Upper lobe of left lung (tissue), 6 donors: ENCODE results near the gene CIBAR2. TPM values are rescaled to one million over a fixed set of nuclear protein-coding genes. Genes with fewer than 3 reads are reported as not detected.

Experiments
- ATAC-seq, 2 donors: fragments of 200-7000 bp; cut with Tn5 transposase; one replicate each; pipeline ENCODE4 v1.9.1; 2022; ENCODE audit warnings: mild to moderate bottlenecking in 2 of 2, moderate library complexity in 2 of 2; ENCODE audit not compliant: low FRiP score in 2 of 2
- DNase-seq, 2 donors: peaks; one replicate each; pipeline ENCODE4 v3.0.0-alpha.2; 2019 to 2020
- H3K27ac ChIP-seq, 4 donors: fragments of 200-600 bp; sonication (generic); one replicate each; pipeline ENCODE4 v1.5.1; 2016 to 2019
- H3K27me3 ChIP-seq, 4 donors: fragments of 200-600 bp; sonication (generic); one replicate each; pipeline ENCODE4 v1.5.1; 2017 to 2019
- H3K36me3 ChIP-seq, 4 donors: fragments of 200-600 bp; sonication (generic); one replicate each; pipeline ENCODE4 v1.5.1; 2016 to 2019
- H3K4me1 ChIP-seq, 4 donors: fragments of 200-600 bp; sonication (generic); one replicate each; pipeline ENCODE4 v1.5.1; 2018 to 2019
- H3K4me3 ChIP-seq, 4 donors: fragments of 200-600 bp; sonication (generic); one replicate each; pipeline ENCODE4 v1.5.1; 2017 to 2019; ENCODE audit warnings: mild to moderate bottlenecking in 2 of 4, moderate library complexity in 1 of 4
- H3K9me3 ChIP-seq, 4 donors: fragments of 200-600 bp; sonication (generic); one replicate each; pipeline ENCODE4 v1.5.1; 2018 to 2019
- EP300 ChIP-seq, 4 donors: sonication (generic); formaldehyde crosslinking; IDR thresholded peaks; one replicate each; pipeline ENCODE4 v1.5.1; 2017; ENCODE audit warnings: antibody characterized with exemption in 4 of 4, control low read depth in 2 of 4
- POLR2A ChIP-seq, 4 donors: fragments of 450-650 bp; IDR thresholded peaks; one replicate each; pipeline ENCODE4 v1.5.1; 2016 to 2017; ENCODE audit warnings: antibody characterized with exemption in 4 of 4, mild to moderate bottlenecking in 2 of 4
- POLR2AphosphoS5 ChIP-seq, 2 donors: sonication (generic); formaldehyde crosslinking; IDR thresholded peaks; one replicate each; pipeline ENCODE4 v1.5.1; 2017; ENCODE audit warnings: antibody characterized with exemption in 2 of 2
- WGBS, 2 donors: methylation state at CpG; one replicate each; pipeline ENCODE4 v1.1.5; 2017 to 2018; 5-methylcytosine and 5-hydroxymethylcytosine counted together
- total RNA-seq, 6 donors: library from RNA; depleted of rRNA in 4 of 6; stranded (reverse); fragments of >200 nt in 4 of 6; gene quantifications; one replicate each; pipeline versions ENCODE4 v1.1.0 to v1.2.1, GENCODE V29; 2016 to 2021
- TF ChIP-seq, protein P1 (sequence below), 6 experiments: fragments of 450-650 bp in 4 of 6; fragments of 200-600 bp in 2 of 6; sonication (generic) in 2 of 6; IDR thresholded peaks; one replicate each; pipeline ENCODE4 v1.5.1; 2016 to 2019; ENCODE audit warnings: antibody characterized with exemption in 6 of 6
- donor health status: DM: no; HTN: no; CAD: no; lungs with moderate emphysema.
- donor health status: DM: no; HTN: yes; CAD: no; lungs with severe emphysema.

CIBAR2 gene
- total RNA-seq, 6 donors from 2014 or later: 0.40 to 35.6 (median 9.9) TPM

GRCh38 chr16:85094176-85094805 is 18.0 kb downstream of the CIBAR2 start:
- no peaks in the 10 kb centered on the region for H3K9me3 ChIP-seq
- no peaks in the 10 kb centered on the region for H3K27me3 ChIP-seq
- no peak overlapping the region for H3K27ac ChIP-seq
- no peak overlapping the region for H3K4me3 ChIP-seq
- TF ChIP-seq POLR2AphosphoS5 (IDR thresholded peaks at IDR 0.05): no peak
- no peak for TF ChIP-seq POLR2A (IDR thresholded peaks at IDR 0.05)
- no peak for TF ChIP-seq EP300 (IDR thresholded peaks at IDR 0.05)
- TF ChIP-seq, protein P1, sequence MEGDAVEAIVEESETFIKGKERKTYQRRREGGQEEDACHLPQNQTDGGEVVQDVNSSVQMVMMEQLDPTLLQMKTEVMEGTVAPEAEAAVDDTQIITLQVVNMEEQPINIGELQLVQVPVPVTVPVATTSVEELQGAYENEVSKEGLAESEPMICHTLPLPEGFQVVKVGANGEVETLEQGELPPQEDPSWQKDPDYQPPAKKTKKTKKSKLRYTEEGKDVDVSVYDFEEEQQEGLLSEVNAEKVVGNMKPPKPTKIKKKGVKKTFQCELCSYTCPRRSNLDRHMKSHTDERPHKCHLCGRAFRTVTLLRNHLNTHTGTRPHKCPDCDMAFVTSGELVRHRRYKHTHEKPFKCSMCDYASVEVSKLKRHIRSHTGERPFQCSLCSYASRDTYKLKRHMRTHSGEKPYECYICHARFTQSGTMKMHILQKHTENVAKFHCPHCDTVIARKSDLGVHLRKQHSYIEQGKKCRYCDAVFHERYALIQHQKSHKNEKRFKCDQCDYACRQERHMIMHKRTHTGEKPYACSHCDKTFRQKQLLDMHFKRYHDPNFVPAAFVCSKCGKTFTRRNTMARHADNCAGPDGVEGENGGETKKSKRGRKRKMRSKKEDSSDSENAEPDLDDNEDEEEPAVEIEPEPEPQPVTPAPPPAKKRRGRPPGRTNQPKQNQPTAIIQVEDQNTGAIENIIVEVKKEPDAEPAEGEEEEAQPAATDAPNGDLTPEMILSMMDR (IDR thresholded peaks at IDR 0.05): no peak
- DNase-seq (no peak), ATAC-seq (no peak)
- WGBS, 2 donors: 82 to 90% methylated on average over 12 of the region's 12 CpGs
- peaks cover 0 to 1% (median 0%) of the 10 kb centered on the region in 4 donors for H3K36me3 ChIP-seq
- H3K4me1 ChIP-seq: peaks cover 3 to 21% (median 19%) of the 10 kb centered on the region in 4 donors

DNA sequence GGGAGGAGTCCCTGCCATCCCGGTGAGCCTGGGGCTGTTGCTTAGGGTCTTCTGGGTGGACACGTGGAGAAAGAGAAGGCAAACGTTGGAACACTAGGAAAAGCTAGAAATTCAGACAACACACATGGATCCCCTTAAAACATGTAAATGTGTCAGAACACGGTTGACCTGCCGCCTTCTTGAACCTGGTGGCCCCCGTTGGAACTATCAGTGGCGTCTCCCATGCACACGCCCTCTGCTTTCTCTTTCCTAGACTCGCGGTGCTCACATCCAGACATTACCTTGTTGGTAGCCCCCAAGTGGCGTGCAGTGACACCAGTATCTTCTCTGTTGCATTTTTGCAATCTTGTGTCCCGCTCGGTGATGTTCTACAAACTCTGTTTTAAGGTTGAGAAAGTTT is 18.6 kb downstream of the CIBAR2 start:
- WGBS, 2 donors: 82% methylated on average over 12 to 13 of the region's 13 CpGs
- ATAC-seq (no peak), DNase-seq (no peak)
- no peaks in the 10 kb centered on the region for H3K27me3 ChIP-seq
- peaks cover 3 to 26% (median 22%) of the 10 kb centered on the region in 4 donors for H3K4me1 ChIP-seq
- no peak overlapping the region for H3K27ac ChIP-seq
- peaks cover 0 to 5% (median 3%) of the 10 kb centered on the region in 4 donors for H3K36me3 ChIP-seq
- TF ChIP-seq, protein P1 (IDR thresholded peaks at IDR 0.05): no peak
- TF ChIP-seq POLR2AphosphoS5 (IDR thresholded peaks at IDR 0.05) (no peak), POLR2A (IDR thresholded peaks at IDR 0.05) (no peak), EP300 (IDR thresholded peaks at IDR 0.05) (no peak)
- no peaks in the 10 kb centered on the region for H3K9me3 ChIP-seq
- H3K4me3 ChIP-seq: no peak overlapping the region

GRCh38 chr16:85092851-85093250 is 19.4 kb downstream of the CIBAR2 start:
- TF ChIP-seq EP300 (IDR thresholded peaks at IDR 0.05): no peak
- no peak for TF ChIP-seq POLR2AphosphoS5 (IDR thresholded peaks at IDR 0.05)
- TF ChIP-seq POLR2A (IDR thresholded peaks at IDR 0.05): no peak
- TF ChIP-seq, protein P1 (IDR thresholded peaks at IDR 0.05): no peak
- Histone ChIP-seq H3K4me3 (no peak overlapping the region), H3K27me3 (no peaks in the 10 kb centered on the region), H3K9me3 (no peaks in the 10 kb centered on the region), H3K27ac (no peak overlapping the region), H3K4me1 (peaks cover 3 to 29% (median 22%) of the 10 kb centered on the region in 4 donors), H3K36me3 (peaks cover 0 to 14% (median 5%) of the 10 kb centered on the region in 4 donors)
- 88 to 92% methylated on average over 14 to 18 of the region's 18 CpGs for WGBS, 2 donors
- ATAC-seq (no peak), DNase-seq (no peak)

DNA sequence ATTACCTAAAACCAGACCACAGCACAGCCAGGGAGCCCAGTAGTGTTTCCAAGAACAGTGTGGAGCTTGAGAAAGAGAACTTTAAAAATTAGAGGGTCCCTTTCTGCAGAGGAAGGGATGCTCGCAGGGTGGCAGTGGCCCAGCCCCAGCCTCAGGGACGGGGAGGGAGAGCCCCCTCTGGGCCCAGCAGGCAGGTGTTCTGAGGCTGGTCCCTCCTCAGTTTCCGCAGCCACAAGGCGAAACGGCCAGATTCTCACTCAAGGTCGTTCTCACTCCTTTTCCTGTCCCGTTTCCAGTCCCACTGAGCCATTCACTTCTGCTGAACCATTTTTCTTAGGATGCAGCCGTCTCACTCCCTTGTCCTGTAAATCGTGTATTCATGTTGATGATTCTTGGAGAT is 20.0 kb downstream of the CIBAR2 start:
- DNase-seq (no peak), ATAC-seq (no peak)
- Histone ChIP-seq H3K27me3 (no peaks in the 10 kb centered on the region), H3K9me3 (no peaks in the 10 kb centered on the region), H3K4me1 (peaks cover 3 to 29% (median 22%) of the 10 kb centered on the region in 4 donors), H3K27ac (no peak overlapping the region), H3K4me3 (no peak overlapping the region), H3K36me3 (peaks cover 0 to 18% (median 6%) of the 10 kb centered on the region in 4 donors)
- TF ChIP-seq POLR2AphosphoS5 (IDR thresholded peaks at IDR 0.05): no peak
- TF ChIP-seq EP300 (IDR thresholded peaks at IDR 0.05): no peak
- TF ChIP-seq, protein P1 (IDR thresholded peaks at IDR 0.05): no peak
- TF ChIP-seq POLR2A (IDR thresholded peaks at IDR 0.05): no peak
- WGBS, 2 donors: 79 to 82% methylated on average over 9 of the region's 9 CpGs

DNA sequence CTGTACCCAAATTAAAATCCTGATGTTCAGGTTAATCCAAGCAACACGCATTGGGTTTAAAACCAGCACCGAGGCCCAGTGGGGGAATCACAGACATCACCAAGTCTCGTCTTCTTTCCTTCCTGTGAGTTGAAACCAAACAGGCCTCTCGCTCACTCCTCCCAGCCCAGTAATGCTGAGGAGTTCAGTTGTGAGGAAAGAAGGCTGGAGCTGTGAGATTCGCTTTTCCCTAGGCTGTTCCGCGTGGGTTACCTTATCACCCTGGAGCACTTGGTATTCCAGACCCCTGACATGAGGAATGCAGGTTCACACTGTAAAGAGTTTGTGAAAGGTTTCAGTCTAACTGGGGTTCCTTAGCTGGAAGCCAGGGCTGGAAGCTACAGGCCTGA is 20.8 kb downstream of the CIBAR2 start:
- TF ChIP-seq EP300 (IDR thresholded peaks at IDR 0.05): no peak
- TF ChIP-seq POLR2AphosphoS5 (IDR thresholded peaks at IDR 0.05): no peak
- no peak for TF ChIP-seq POLR2A (IDR thresholded peaks at IDR 0.05)
- TF ChIP-seq, protein P1 (IDR thresholded peaks at IDR 0.05): no peak
- Histone ChIP-seq H3K4me3 (no peak overlapping the region), H3K4me1 (peaks cover 3 to 34% (median 23%) of the 10 kb centered on the region in 4 donors), H3K36me3 (peaks cover 0 to 21% (median 9%) of the 10 kb centered on the region in 4 donors), H3K27me3 (no peaks in the 10 kb centered on the region), H3K27ac (peak overlapping the region in 1 of 4 donors; percentile 12), H3K9me3 (no peaks in the 10 kb centered on the region)
- 77 to 78% methylated on average over 7 of the region's 7 CpGs for WGBS, 2 donors
- DNase-seq (no peak), ATAC-seq (no peak)
